Muscle layer of duodenum (tissue), 2 donors: ENCODE data around the gene P3H2.
"Not testable (repeated sequence)": the region's sequence is repeated elsewhere in the genome, so short reads cannot be mapped to it uniquely, and the experiment has no call there.

Experiments used
- H3K27ac ChIP-seq: one replicate; pipeline ENCODE4 v1.7.0; 2013; ENCODE audit warnings: mild to moderate bottlenecking, low read length
- H3K27me3 ChIP-seq: one replicate; pipeline ENCODE4 v1.7.0; 2013; ENCODE audit warnings: low read depth, mild to moderate bottlenecking, control low read depth, low read length
- H3K36me3 ChIP-seq, 2 donors: one replicate each; pipeline ENCODE4 v1.7.0; 2013; ENCODE audit warnings: low read length in 2 of 2, control low read depth in 1 of 2, mild to moderate bottlenecking in 1 of 2; ENCODE audit not compliant: insufficient read depth in 2 of 2, control insufficient read depth in 1 of 2
- H3K4me1 ChIP-seq, 2 donors: one replicate each; pipeline ENCODE4 v1.7.0; 2013; ENCODE audit warnings: low read length in 2 of 2, mild to moderate bottlenecking in 2 of 2, control low read depth in 1 of 2, moderate library complexity in 1 of 2; ENCODE audit not compliant: insufficient read depth in 2 of 2, control insufficient read depth in 1 of 2
- H3K4me3 ChIP-seq, 2 donors: one replicate each; pipeline ENCODE4 v1.7.0; 2013; ENCODE audit warnings: low read length in 2 of 2, low read depth in 1 of 2, mild to moderate bottlenecking in 1 of 2
- H3K9me3 ChIP-seq, 2 donors: one replicate each; pipeline ENCODE4 v1.7.0; 2013; ENCODE audit warnings: low read length in 2 of 2, control low read depth in 1 of 2, mild to moderate bottlenecking in 1 of 2; ENCODE audit not compliant: control insufficient read depth in 1 of 2
- donor health status: healthy.

The P3H2 gene

GRCh38 chr3:190120269-190121060 is at the start of gene P3H2:
Gene P3H2, minus strand, starts transcription at chr3:190120897. Its CDS starts 166 bp downstream, at chr3:190120731.
- Histone ChIP-seq H3K27me3 (no peaks in the 10 kb centered on the region), H3K27ac (peak within 1 kb of the TSS; percentile 59), H3K4me3 (peak within 1 kb of the TSS; percentile 67 to 80), H3K36me3 (no peaks in the 10 kb centered on the region), H3K9me3 (no peaks in the 10 kb centered on the region), H3K4me1 (peaks cover 0 to 10% of the 10 kb centered on the region in 2 donors)

- peak overlapping the region; percentile 31 to 36 for H3K4me3 ChIP-seq
- H3K4me1 ChIP-seq, result no peaks in the 10 kb centered on the region
- H3K9me3 ChIP-seq, result peaks cover 0 to 2% of the 10 kb centered on the region in 2 donors
- no peaks in the 10 kb centered on the region for H3K27me3 ChIP-seq
- H3K36me3 ChIP-seq, result no peaks in the 10 kb centered on the region
- H3K27ac ChIP-seq, result no peak overlapping the region
These were observed 49.2 kb upstream of the P3H2 start for GRCh38 chr3:190169877-190170276.

GRCh38 chr3:190169243-190169642 is 48.5 kb upstream of the P3H2 start:
- no peaks in the 10 kb centered on the region for H3K4me1 ChIP-seq
- H3K4me3 ChIP-seq, result peak overlapping the region in 1 of 2 donors; percentile 36
- H3K27me3 ChIP-seq, result no peaks in the 10 kb centered on the region
- H3K27ac ChIP-seq, result no peak overlapping the region
- peaks cover 0 to 2% of the 10 kb centered on the region in 2 donors for H3K9me3 ChIP-seq
- H3K36me3 ChIP-seq, result no peaks in the 10 kb centered on the region

- Histone ChIP-seq H3K4me1 (no peaks in the 10 kb centered on the region), H3K9me3 (peaks cover 0 to 2% of the 10 kb centered on the region in 2 donors), H3K4me3 (no peak overlapping the region), H3K36me3 (no peaks in the 10 kb centered on the region), H3K27me3 (no peaks in the 10 kb centered on the region), H3K27ac (no peak overlapping the region)
These were observed 47.4 kb upstream of the P3H2 start for GRCh38 chr3:190167936-190168680.

- Histone ChIP-seq H3K27ac (no peak overlapping the region), H3K9me3 (peaks cover 0 to 2% of the 10 kb centered on the region in 2 donors), H3K4me3 (no peak overlapping the region), H3K36me3 (no peaks in the 10 kb centered on the region), H3K27me3 (no peaks in the 10 kb centered on the region), H3K4me1 (no peaks in the 10 kb centered on the region)
These were observed 46.3 kb upstream of the P3H2 start for GRCh38 chr3:190166948-190167347.

GRCh38 chr3:190165253-190165652 is 44.6 kb upstream of the P3H2 start:
- Histone ChIP-seq H3K27me3 (no peaks in the 10 kb centered on the region), H3K27ac (no peak overlapping the region), H3K4me1 (no peaks in the 10 kb centered on the region), H3K9me3 (no peaks in the 10 kb centered on the region), H3K36me3 (no peaks in the 10 kb centered on the region), H3K4me3 (no peak overlapping the region)

GRCh38 chr3:190162013-190162412 is 41.3 kb upstream of the P3H2 start:
- H3K36me3 ChIP-seq, H3K4me1 ChIP-seq, H3K4me3 ChIP-seq, H3K9me3 ChIP-seq, H3K27ac ChIP-seq, H3K27me3 ChIP-seq: not testable (repeated sequence)

GRCh38 chr3:190159902-190160435 is 39.3 kb upstream of the P3H2 start:
- no peaks in the 10 kb centered on the region for H3K9me3 ChIP-seq
- H3K4me1 ChIP-seq, result no peaks in the 10 kb centered on the region

GRCh38 chr3:190158261-190158660 is 37.6 kb upstream of the P3H2 start:
- Histone ChIP-seq H3K27ac (no peak overlapping the region), H3K9me3 (no peaks in the 10 kb centered on the region), H3K36me3 (no peaks in the 10 kb centered on the region), H3K4me1 (no peaks in the 10 kb centered on the region), H3K4me3 (no peak overlapping the region), H3K27me3 (no peaks in the 10 kb centered on the region)

More at GRCh38 chr3:190159902-190160435, 39.3 kb upstream of the P3H2 start:
- Histone ChIP-seq H3K27ac (no peak overlapping the region), H3K27me3 (no peaks in the 10 kb centered on the region), H3K36me3 (no peaks in the 10 kb centered on the region), H3K4me3 (no peak overlapping the region)

- no peaks in the 10 kb centered on the region for H3K27me3 ChIP-seq
- no peaks in the 10 kb centered on the region for H3K36me3 ChIP-seq
- no peak overlapping the region for H3K27ac ChIP-seq
- H3K4me1 ChIP-seq, result no peaks in the 10 kb centered on the region
- H3K9me3 ChIP-seq, result no peaks in the 10 kb centered on the region
- no peak overlapping the region for H3K4me3 ChIP-seq
These were observed 35.1 kb upstream of the P3H2 start for GRCh38 chr3:190155752-190156151.

GRCh38 chr3:190150681-190151080 is 30.0 kb upstream of the P3H2 start:
- Histone ChIP-seq H3K4me1 (no peaks in the 10 kb centered on the region), H3K4me3 (no peak overlapping the region), H3K27me3 (no peaks in the 10 kb centered on the region), H3K27ac (no peak overlapping the region), H3K9me3 (no peaks in the 10 kb centered on the region), H3K36me3 (no peaks in the 10 kb centered on the region)
